HepG2 (cell line): ENCODE results near the gene TOM1L2. TPM values are rescaled to one million over a fixed set of nuclear protein-coding genes. Genes with fewer than 3 reads are reported as not detected.

Experiments used
- ATAC-seq: fragments of 200-7000 bp; cut with Tn5 transposase; 3 replicates; pipeline ENCODE4 v1.9.1; 2020; ENCODE audit warnings: mild to moderate bottlenecking, moderate library complexity
- BruUV-seq: library from RNA; stranded (reverse); fragments of 400-500 nt; replicated peaks from 2 replicates; lab custom pipeline; 2021; lab: Mats Ljungman, UMichigan
- CTCF ChIA-PET: fragments of 300-600 bp; formaldehyde crosslinking; extraction: SDS; loops from one replicate; lab custom pipeline; 2021; ENCODE audit warnings: low total read pairs, inconsistent platforms, low intra/inter-chr PET ratio; lab: Yijun Ruan, JAX
- POLR2A ChIA-PET: fragments of 350-600 bp; sonication (Branson Sonifier 250); formaldehyde crosslinking; loops from one replicate; lab custom pipeline; 2020; ENCODE audit warnings: antibody characterized with exemption, inconsistent platforms; lab: Yijun Ruan, JAX
- DNase-seq: peaks from one replicate; pipeline ENCODE4 v3.0.0-alpha.2; 2015; ENCODE audit warnings: low spot score
- FAIRE-seq: peaks from 3 replicates; lab custom pipeline; 2011; peaks lifted over from hg19 to GRCh38; lab: Jason Lieb, UNC
- H2AFZ ChIP-seq: one replicate; pipeline ENCODE4 v1.6.1; 2011; ENCODE audit warnings: low read length, inconsistent platforms
- H3K27ac ChIP-seq: fragments of 300-600 bp; 3 replicates; pipeline ENCODE4 v1.8.0; 2011; ENCODE audit warnings: mixed run types, mild to moderate bottlenecking, mixed read lengths, low read length, inconsistent platforms; ENCODE audit not compliant: insufficient read depth; ENCODE audit errors: extremely low read length
- H3K27me3 ChIP-seq, 2 experiments: fragments of 200-600 bp in 1 of 2; 2 replicates in 1 of 2; 3 replicates in 1 of 2; pipeline versions ENCODE4 v1.6.0 to v1.8.0; 2011; ENCODE audit warnings: low read length in 2 of 2, mild to moderate bottlenecking in 2 of 2, moderate library complexity in 2 of 2, inconsistent platforms in 1 of 2; ENCODE audit not compliant: insufficient read depth in 2 of 2, control insufficient read depth in 1 of 2
- H3K36me3 ChIP-seq, 2 experiments: fragments of 200-600 bp in 1 of 2; replicated peaks in 1 of 2; 2 replicates in 1 of 2; 3 replicates in 1 of 2; pipeline versions ENCODE4 v1.5.1 to v1.8.0; 2011; ENCODE audit warnings: low read length in 2 of 2, inconsistent platforms in 1 of 2; ENCODE audit not compliant: insufficient read depth in 2 of 2, control insufficient read depth in 1 of 2
- H3K4me1 ChIP-seq: 2 replicates; pipeline ENCODE4 v1.5.1; 2012; ENCODE audit warnings: low read length, inconsistent platforms; ENCODE audit not compliant: insufficient read depth
- H3K4me2 ChIP-seq: 2 replicates; pipeline ENCODE4 v1.6.0; 2011; ENCODE audit warnings: low read depth, low read length, inconsistent platforms
- H3K4me3 ChIP-seq, 3 experiments: fragments of 200-600 bp in 1 of 3; sonication (generic), shearing (Covaris generic) in 1 of 3; replicated peaks in 1 of 3; 2 replicates each; pipeline ENCODE4 v1.5.1; 2011 to 2016; ENCODE audit warnings: low read length in 3 of 3, inconsistent platforms in 2 of 3, low read depth in 2 of 3, mild to moderate bottlenecking in 2 of 3, control low read depth in 1 of 3, mixed read lengths in 1 of 3; ENCODE audit not compliant: insufficient read depth in 1 of 3
- H3K79me2 ChIP-seq: one replicate; pipeline ENCODE4 v1.6.1; 2011; ENCODE audit warnings: low read length, inconsistent platforms; ENCODE audit not compliant: insufficient read depth
- H3K9ac ChIP-seq: 2 replicates; pipeline ENCODE4 v1.6.0; 2011; ENCODE audit warnings: mild to moderate bottlenecking, low read depth, low read length, inconsistent platforms; ENCODE audit not compliant: insufficient read depth
- H3K9me3 ChIP-seq: 2 replicates; pipeline ENCODE4 v1.5.1; 2012; ENCODE audit warnings: mild to moderate bottlenecking, low read length
- H4K20me1 ChIP-seq: 2 replicates; pipeline ENCODE4 v1.6.0; 2011; ENCODE audit warnings: inconsistent platforms, mild to moderate bottlenecking, low read length, moderate library complexity; ENCODE audit not compliant: insufficient read depth
- ARNTL ChIP-seq: sonication (generic); formaldehyde crosslinking; IDR thresholded peaks from 2 replicates; pipeline ENCODE4 v1.4.0; 2020; ENCODE audit warnings: mild to moderate bottlenecking, missing genetic modification reagents
- EP300 ChIP-seq, 3 experiments: sonication (generic) in 1 of 3; formaldehyde crosslinking in 1 of 3; IDR thresholded peaks; 2 replicates each; pipeline versions ENCODE4 v1.5.1 to v1.6.1; 2011 to 2020; ENCODE audit warnings: low read depth in 2 of 3, low read length in 2 of 3, borderline replicate concordance in 1 of 3, improper control_type of control experiment in 1 of 3, mild to moderate bottlenecking in 1 of 3, missing genetic modification reagents in 1 of 3, moderate library complexity in 1 of 3
- GATAD1 ChIP-seq: IDR thresholded peaks from 2 replicates; pipeline ENCODE4 v1.6.1; 2016; ENCODE audit warnings: missing genetic modification reagents, missing compliant biosample characterization
- HCFC1 ChIP-seq: fragments of 150-350 bp; IDR thresholded peaks from 2 replicates; pipeline ENCODE4 v1.6.1; 2014; ENCODE audit warnings: low read depth, low read length
- HNRNPH1 ChIP-seq: fragments of 200-400 bp; formaldehyde crosslinking; optimal IDR thresholded peaks from 2 replicates; pipeline ENCODE3; 2017; ENCODE audit warnings: mild to moderate bottlenecking, low read depth, low read length
- NKX3-1 ChIP-seq: sonication (generic); formaldehyde crosslinking; IDR thresholded peaks from 2 replicates; pipeline ENCODE4 v1.5.0; 2020; ENCODE audit warnings: missing genetic modification reagents
- PTBP1 ChIP-seq: fragments of 200-400 bp; formaldehyde crosslinking; IDR thresholded peaks from 2 replicates; pipeline ENCODE4 v1.6.1; 2018; ENCODE audit warnings: low read length, low read depth; ENCODE audit not compliant: poor library complexity, severe bottlenecking
- RAD21 ChIP-seq: fragments of 450-650 bp; formaldehyde crosslinking; IDR thresholded peaks from 2 replicates; pipeline ENCODE4 v1.5.0; 2020; ENCODE audit warnings: mild to moderate bottlenecking
- RFXAP ChIP-seq: sonication (generic); formaldehyde crosslinking; IDR thresholded peaks from 2 replicates; pipeline ENCODE4 v1.4.0; 2020; ENCODE audit warnings: missing genetic modification reagents, borderline replicate concordance
- SNAPC2 ChIP-seq: sonication (generic); formaldehyde crosslinking; IDR thresholded peaks from 2 replicates; pipeline ENCODE4 v1.8.1; 2022; ENCODE audit warnings: mild to moderate bottlenecking, missing genetic modification reagents
- ZNF598 ChIP-seq: sonication (generic); formaldehyde crosslinking; IDR thresholded peaks from 2 replicates; pipeline ENCODE4 v1.5.1; 2020; ENCODE audit warnings: mild to moderate bottlenecking, missing genetic modification reagents, borderline replicate concordance
- ZNF703 ChIP-seq: sonication (generic); formaldehyde crosslinking; IDR thresholded peaks from 2 replicates; pipeline ENCODE4 v1.5.1; 2020; ENCODE audit warnings: missing genetic modification reagents, mild to moderate bottlenecking, moderate library complexity, borderline replicate concordance
- ZNF792 ChIP-seq: IDR thresholded peaks from 2 replicates; pipeline ENCODE4 v1.6.1; 2016
- WGBS: methylation state at CpG from one replicate; pipeline ENCODE4 v1.1.6; 2017; ENCODE audit warnings: low lambda C conversion rate; 5-methylcytosine and 5-hydroxymethylcytosine counted together
- in situ Hi-C: cut with HindIII; loops from 2 replicates; pipeline ENCODE4 v1.10.0; 2017; ENCODE audit warnings: low pct_unique_long_range_greater_than_20kb; ENCODE audit not compliant: extremely low pct_ligation_motif_present
- intact Hi-C: fragments of 100-400 bp; cut with micrococcal nuclease; formaldehyde crosslinking; loops from one replicate; pipeline ENCODE4 v1.10.0; 2022; ENCODE audit not compliant: unreplicated experiment
- polyA plus RNA-seq, 8 experiments: library from polyadenylated mRNA; depleted of rRNA in 3 of 8; stranded (reverse) in 7 of 8; unstranded in 1 of 8; fragments of >200 nt; fragmentation: Illumina TruSeq in 4 of 8; extraction: Trizol in 4 of 8; gene quantifications; 2 replicates each; pipeline versions ENCODE4 v1.2.1 to v1.2.3, GENCODE V29; 2011 to 2016; ENCODE audit warnings: low read depth in 4 of 8, missing spikeins in 1 of 8, mixed read lengths in 1 of 8; ENCODE audit not compliant: insufficient read depth in 1 of 8
- total RNA-seq, 5 experiments: library from RNA; depleted of rRNA; stranded (reverse); fragments of >200 nt; fragmentation: Illumina TruSeq; extraction: Trizol; gene quantifications; 2 replicates each; pipeline ENCODE4 v1.2.3, GENCODE V29; 2016; ENCODE audit warnings: low read depth in 1 of 5
- TF ChIP-seq, protein P1 (sequence below): sonication (generic); formaldehyde crosslinking; IDR thresholded peaks from 2 replicates; pipeline ENCODE4 v1.5.0; 2020; ENCODE audit warnings: missing genetic modification reagents

Gene TOM1L2
- total and polyA plus RNA-seq, 2 of the 13 experiments (the other 11 are each of a cell fraction or from before 2014, with no cell fraction given): 4.7 to 7.4 TPM

DNA sequence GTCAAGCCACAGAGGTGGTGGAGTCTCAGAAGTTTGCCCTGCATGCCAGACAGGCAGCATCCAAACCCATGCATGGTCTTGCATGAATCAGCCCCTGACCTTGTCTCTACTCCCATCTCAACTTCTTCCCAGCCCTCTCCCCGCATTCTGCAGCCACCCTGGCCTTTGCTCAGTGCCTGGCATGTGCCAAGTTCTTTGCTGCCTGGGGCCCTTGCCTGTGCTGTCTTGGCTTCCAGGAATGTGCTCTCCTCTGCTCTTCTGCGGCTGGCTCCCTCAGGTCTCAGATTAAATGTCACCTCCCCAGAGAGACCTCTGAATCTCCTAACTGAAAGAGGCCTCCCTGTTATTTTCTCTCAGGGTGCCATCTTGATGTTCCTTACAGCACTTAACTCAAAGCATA lies 18.1 kb upstream of the TOM1L2 start:
- ChIA-PET POLR2A (no interaction called here), CTCF (no interaction called here)
- no TSS peak for BruUV-seq
- Histone ChIP-seq H3K27ac (no peak overlapping the region), H2AFZ (no peak overlapping the region), H3K4me3 (no peak overlapping the region), H3K79me2 (no peaks in the 10 kb centered on the region), H4K20me1 (no peaks in the 10 kb centered on the region), H3K9ac (no peak overlapping the region), H3K9me3 (no peaks in the 10 kb centered on the region)
- intact Hi-C loops: no loop called here
- in situ Hi-C loops: loop anchor here (5.0 kb wide), 1 partner anchor 37 kb away; no protein-coding TSS in a partner anchor
- FAIRE-seq: no peak
- no peak for ATAC-seq
- TF ChIP-seq PTBP1: no peak
- no peak for TF ChIP-seq GATAD1 (CRISPR knock-in tag)
- TF ChIP-seq ARNTL (CRISPR knock-in tag): no peak
- TF ChIP-seq ZNF598 (CRISPR knock-in tag): no peak
- TF ChIP-seq SNAPC2 (CRISPR knock-in tag): no peak
- no peak for TF ChIP-seq EP300 (IDR thresholded peaks at IDR 0.05; ENCODE audit: low read depth in 2 of 2, low read length in 2 of 2)
- TF ChIP-seq EP300 (CRISPR knock-in tag; IDR thresholded peaks at IDR 0.05; ENCODE audit: borderline replicate concordance): no peak
- TF ChIP-seq ZNF792: no peak
- TF ChIP-seq RAD21 (CRISPR knock-in tag): no peak
- TF ChIP-seq, all 625 proteins: peak for 0
- 4% methylated on average over 2 of the region's 2 CpGs for WGBS
- Histone ChIP-seq H3K4me2 (no peak overlapping the region), H3K27me3 (peaks cover 0 to 22% of the 10 kb centered on the region in 2 experiments; a peak in 3 of 5 replicates), H3K36me3 (no peaks in the 10 kb centered on the region), H3K4me1 (peaks cover 14% of the 10 kb centered on the region)
- DNase-seq: no peak

DNA sequence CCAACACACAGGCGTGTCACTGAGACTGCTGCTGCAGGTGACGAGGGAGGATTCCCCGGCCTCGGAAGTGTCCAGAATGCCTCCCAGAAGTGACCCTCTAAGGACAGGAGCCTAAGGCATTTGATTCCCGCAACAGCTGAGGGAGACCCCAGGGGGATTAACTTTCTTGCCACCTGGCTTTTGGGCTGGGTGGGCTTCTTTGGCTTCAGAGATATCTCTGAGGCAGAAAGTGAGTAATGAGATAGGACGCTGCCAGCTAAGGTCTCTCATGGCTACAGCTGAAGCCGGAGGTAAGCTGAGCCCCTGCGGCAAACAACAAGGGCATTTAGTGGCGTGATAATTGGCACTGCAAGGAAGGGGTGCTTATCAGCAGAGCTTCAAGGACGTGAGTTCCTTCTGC lies 17.4 kb upstream of the TOM1L2 start:
- no TSS peak for BruUV-seq
- no peak for FAIRE-seq
- no peak overlapping the region for H2AFZ ChIP-seq
- intact Hi-C loops: no loop called here
- no peak for DNase-seq
- H3K4me3 ChIP-seq: no peak overlapping the region
- no peak overlapping the region; the same call in 1 of the 2 replicates for H3K4me2 ChIP-seq
- POLR2A ChIA-PET: no interaction called here
- H3K79me2 ChIP-seq: no peaks in the 10 kb centered on the region
- H3K9ac ChIP-seq: no peak overlapping the region
- no peaks in the 10 kb centered on the region for H3K36me3 ChIP-seq
- no peaks in the 10 kb centered on the region for H3K9me3 ChIP-seq
- H3K27me3 ChIP-seq: peaks cover 0 to 22% of the 10 kb centered on the region in 2 experiments; a peak in 3 of 5 replicates
- H4K20me1 ChIP-seq: no peaks in the 10 kb centered on the region
- CTCF ChIA-PET: no interaction called here
- H3K4me1 ChIP-seq: peaks cover 7% of the 10 kb centered on the region
- TF ChIP-seq HCFC1 (no peak), RFXAP (CRISPR knock-in tag) (no peak), ZNF703 (no peak), HNRNPH1 (no peak), NKX3-1 (CRISPR knock-in tag) (no peak)
- TF ChIP-seq, protein P1, sequence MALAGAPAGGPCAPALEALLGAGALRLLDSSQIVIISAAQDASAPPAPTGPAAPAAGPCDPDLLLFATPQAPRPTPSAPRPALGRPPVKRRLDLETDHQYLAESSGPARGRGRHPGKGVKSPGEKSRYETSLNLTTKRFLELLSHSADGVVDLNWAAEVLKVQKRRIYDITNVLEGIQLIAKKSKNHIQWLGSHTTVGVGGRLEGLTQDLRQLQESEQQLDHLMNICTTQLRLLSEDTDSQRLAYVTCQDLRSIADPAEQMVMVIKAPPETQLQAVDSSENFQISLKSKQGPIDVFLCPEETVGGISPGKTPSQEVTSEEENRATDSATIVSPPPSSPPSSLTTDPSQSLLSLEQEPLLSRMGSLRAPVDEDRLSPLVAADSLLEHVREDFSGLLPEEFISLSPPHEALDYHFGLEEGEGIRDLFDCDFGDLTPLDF (CRISPR knock-in tag): no peak
- TF ChIP-seq, all 625 proteins: peak for 0
- no peak for ATAC-seq
- whole genome bisulfite sequencing: 44% methylated on average over 5 of the region's 10 CpGs
- H3K27ac ChIP-seq: no peak overlapping the region
- in situ Hi-C loops: loop anchor here (5.0 kb wide), 1 partner anchor 38 kb away; no protein-coding TSS in a partner anchor
